Loucy (cell line): ENCODE measurements around the gene AP2A1.

Source experiments
- CTCF ChIP-seq: fragments of 200-600 bp; sonication (generic); conservative IDR thresholded peaks from 2 replicates; pipeline ENCODE4 v1.5.1; 2014; ENCODE audit warnings: mild to moderate bottlenecking, antibody characterized with exemption, low read length
- EZH2phosphoT487 ChIP-seq: fragments of 200-600 bp; IDR thresholded peaks from 2 replicates; pipeline ENCODE4 v1.6.1; 2018; ENCODE audit warnings: antibody characterized with exemption, mild to moderate bottlenecking, moderate library complexity, borderline replicate concordance

GRCh38 chr19:49802836-49803528, 36.2 kb downstream of the AP2A1 start:
- no peak for TF ChIP-seq CTCF
- TF ChIP-seq EZH2phosphoT487: no peak
